Astrocyte (in vitro differentiated cells and primary cell): ENCODE measurements around the gene MRGPRF. TPM values are rescaled to one million over a fixed set of nuclear protein-coding genes. Genes with fewer than 3 reads are reported as not detected.

ENCODE experiments used
- DNase-seq: peaks from one replicate; pipeline ENCODE4 v3.0.0-alpha.2; 2010; ENCODE audit warnings: low read depth
- FAIRE-seq: peaks from 2 replicates; lab custom pipeline; 2011; peaks lifted over from hg19 to GRCh38; lab: Jason Lieb, UNC
- H2AFZ ChIP-seq: 2 replicates; pipeline ENCODE4 v1.6.0; 2012; ENCODE audit warnings: low read depth, low read length, inconsistent platforms
- H3K27ac ChIP-seq: 2 replicates; pipeline ENCODE4 v1.5.1; 2011; ENCODE audit warnings: low read depth, low read length, inconsistent platforms
- H3K27me3 ChIP-seq: 2 replicates; pipeline ENCODE4 v1.6.0; 2011; ENCODE audit warnings: low read length, inconsistent platforms; ENCODE audit not compliant: insufficient read depth
- H3K36me3 ChIP-seq: 2 replicates; pipeline ENCODE4 v1.5.1; 2011; ENCODE audit warnings: low read length, inconsistent platforms; ENCODE audit not compliant: insufficient read depth
- H3K4me1 ChIP-seq: 2 replicates; pipeline ENCODE4 v1.5.1; 2011; ENCODE audit warnings: low read length, inconsistent platforms; ENCODE audit not compliant: insufficient read depth
- H3K4me2 ChIP-seq: 2 replicates; pipeline ENCODE4 v1.6.0; 2012; ENCODE audit warnings: low read length, inconsistent platforms
- H3K4me3 ChIP-seq: 2 replicates; pipeline ENCODE4 v1.5.1; 2011; ENCODE audit warnings: low read depth, mild to moderate bottlenecking, low read length, inconsistent platforms; ENCODE audit not compliant: insufficient read depth
- H3K79me2 ChIP-seq: 2 replicates; pipeline ENCODE4 v1.6.0; 2012; ENCODE audit warnings: mild to moderate bottlenecking, low read length, inconsistent platforms; ENCODE audit not compliant: insufficient read depth
- H3K9ac ChIP-seq: 2 replicates; pipeline ENCODE4 v1.6.0; 2012; ENCODE audit warnings: mild to moderate bottlenecking, low read length, inconsistent platforms
- H3K9me3 ChIP-seq: 2 replicates; pipeline ENCODE4 v1.5.1; 2012; ENCODE audit warnings: low read depth, mild to moderate bottlenecking, low read length, inconsistent platforms; ENCODE audit not compliant: insufficient read depth
- H4K20me1 ChIP-seq: 2 replicates; pipeline ENCODE4 v1.6.0; 2012; ENCODE audit warnings: low read length, inconsistent platforms; ENCODE audit not compliant: insufficient read depth
- H3K27ac Mint-ChIP-seq: one replicate; pipeline ENCODE4 v1.8.0; 2021; ENCODE audit warnings: mild to moderate bottlenecking, mixed read lengths; ENCODE audit not compliant: unreplicated experiment
- H3K27me3 Mint-ChIP-seq: one replicate; pipeline ENCODE4 v1.8.0; 2021; ENCODE audit warnings: low read depth, mixed read lengths; ENCODE audit not compliant: unreplicated experiment
- H3K36me3 Mint-ChIP-seq: one replicate; pipeline ENCODE4 v1.8.0; 2021; ENCODE audit warnings: low read depth, mixed read lengths; ENCODE audit not compliant: unreplicated experiment
- H3K4me1 Mint-ChIP-seq: one replicate; pipeline ENCODE4 v1.8.0; 2021; ENCODE audit warnings: low read depth, mixed read lengths; ENCODE audit not compliant: unreplicated experiment
- H3K4me3 Mint-ChIP-seq: one replicate; pipeline ENCODE4 v1.8.0; 2021; ENCODE audit warnings: mild to moderate bottlenecking, moderate library complexity, mixed read lengths; ENCODE audit not compliant: unreplicated experiment
- H3K9me3 Mint-ChIP-seq: one replicate; pipeline ENCODE4 v1.8.0; 2021; ENCODE audit warnings: mild to moderate bottlenecking, mixed read lengths; ENCODE audit not compliant: unreplicated experiment
- CTCF ChIP-seq: IDR thresholded peaks from 2 replicates; pipeline ENCODE4 v1.5.1; 2011; ENCODE audit warnings: low read depth, mild to moderate bottlenecking, inconsistent platforms, low read length, moderate library complexity; ENCODE audit not compliant: insufficient read depth
- EZH2 ChIP-seq: IDR thresholded peaks from 2 replicates; pipeline ENCODE4 v1.6.1; 2012; ENCODE audit warnings: mild to moderate bottlenecking, low read length, inconsistent platforms; ENCODE audit not compliant: insufficient read depth
- total RNA-seq: library from RNA; stranded (reverse); gene quantifications from 2 replicates; pipeline ENCODE4 v1.2.1, GENCODE V29; 2021

The MRGPRF gene
- total RNA-seq, 1 donor from 2014 or later = 4.1 TPM

GRCh38 chr11:68976563-68976962 lies 36.5 kb downstream of the MRGPRF start:
- H3K9ac ChIP-seq = no peak overlapping the region
- H3K9me3 ChIP-seq = no peaks in the 10 kb centered on the region
- FAIRE-seq (no peak), DNase-seq (no peak)
- no peaks in the 10 kb centered on the region for H3K4me1 ChIP-seq
- no peak for TF ChIP-seq CTCF
- TF ChIP-seq EZH2 = no peak
- H2AFZ ChIP-seq = no peak overlapping the region
- H3K4me3 ChIP-seq = no peak overlapping the region
- H3K4me3 Mint-ChIP-seq = no peak overlapping the region
- H3K4me1 Mint-ChIP-seq = no peaks in the 10 kb centered on the region
- H3K4me2 ChIP-seq = no peak overlapping the region
- no peaks in the 10 kb centered on the region for H3K79me2 ChIP-seq
- no peak overlapping the region for H3K27ac Mint-ChIP-seq
- no peaks in the 10 kb centered on the region for H3K36me3 ChIP-seq
- no peak overlapping the region for H3K27ac ChIP-seq
- peaks cover 21% of the 10 kb centered on the region for H3K27me3 ChIP-seq
- peaks cover 38% of the 10 kb centered on the region for H3K27me3 Mint-ChIP-seq
- H4K20me1 ChIP-seq = no peaks in the 10 kb centered on the region
- no peaks in the 10 kb centered on the region for H3K36me3 Mint-ChIP-seq
- peaks cover 2% of the 10 kb centered on the region for H3K9me3 Mint-ChIP-seq

- Histone ChIP-seq H3K9ac (no peak overlapping the region), H3K79me2 (no peaks in the 10 kb centered on the region), H3K36me3 (no peaks in the 10 kb centered on the region), H3K4me1 (no peaks in the 10 kb centered on the region), H3K9me3 (no peaks in the 10 kb centered on the region), H3K27me3 (peaks cover 22% of the 10 kb centered on the region), H3K27ac (no peak overlapping the region), H3K4me2 (no peak overlapping the region), H3K4me3 (no peak overlapping the region), H4K20me1 (no peaks in the 10 kb centered on the region), H2AFZ (no peak overlapping the region)
- H3K27ac Mint-ChIP-seq = no peak overlapping the region
- H3K9me3 Mint-ChIP-seq = peaks cover 2% of the 10 kb centered on the region
- H3K4me1 Mint-ChIP-seq = no peaks in the 10 kb centered on the region
- no peaks in the 10 kb centered on the region for H3K36me3 Mint-ChIP-seq
- FAIRE-seq = no peak
- no peak overlapping the region for H3K4me3 Mint-ChIP-seq
- no peak for DNase-seq
- TF ChIP-seq EZH2 (no peak), CTCF (no peak)
- H3K27me3 Mint-ChIP-seq = peaks cover 42% of the 10 kb centered on the region
Observed at GRCh38 chr11:68976095-68976494, 37.0 kb downstream of the MRGPRF start.

DNA sequence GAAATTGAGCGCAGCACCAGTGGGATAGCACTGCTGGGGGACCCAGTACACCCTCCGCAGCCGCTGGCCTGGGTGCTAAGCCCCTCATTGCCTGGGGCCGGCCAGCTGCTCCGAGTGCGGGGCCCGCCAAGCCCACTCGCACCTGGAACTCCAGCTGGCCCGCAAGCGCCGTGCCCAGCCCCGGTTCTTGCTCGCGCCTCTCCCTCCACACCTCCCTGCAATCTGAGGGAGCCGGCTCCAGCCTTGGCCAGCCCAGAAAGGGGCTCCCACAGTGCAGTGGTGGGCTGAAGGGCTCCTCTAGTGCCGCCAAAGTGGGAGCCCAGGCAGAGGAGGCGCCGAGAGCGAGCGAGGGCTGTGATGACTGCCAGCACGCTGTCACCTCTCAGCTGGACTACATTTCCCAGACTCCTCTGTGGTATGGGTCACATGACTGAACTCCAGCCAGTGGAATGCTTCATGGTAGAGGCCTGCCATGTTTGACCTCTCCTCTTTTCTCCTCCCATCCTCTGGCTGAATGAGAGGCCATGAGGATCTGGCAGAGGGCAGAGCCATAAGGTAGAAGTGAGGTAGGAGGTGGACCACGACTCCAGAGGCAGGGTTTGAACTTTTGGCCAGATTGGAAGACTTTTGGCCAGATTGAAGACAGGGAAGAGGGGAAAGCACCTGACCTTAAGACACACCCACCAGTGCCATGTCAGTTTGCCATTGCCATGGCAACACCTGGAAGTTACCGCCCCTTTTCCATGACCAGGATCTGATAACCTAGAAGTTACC lies 38.4 kb downstream of the MRGPRF start:
- peaks cover 2% of the 10 kb centered on the region for H3K9me3 Mint-ChIP-seq

More for the DNA sequence above, 38.4 kb downstream of the MRGPRF start:
- no peaks in the 10 kb centered on the region for H3K36me3 ChIP-seq
- DNase-seq = no peak
- FAIRE-seq = no peak
- TF ChIP-seq EZH2 (no peak), CTCF (no peak)
- Mint-ChIP-seq H3K4me1 (no peaks in the 10 kb centered on the region), H3K27ac (no peak overlapping the region), H3K4me3 (no peak overlapping the region), H3K27me3 (peaks cover 44% of the 10 kb centered on the region), H3K36me3 (no peaks in the 10 kb centered on the region)
- no peaks in the 10 kb centered on the region for H3K4me1 ChIP-seq
- peaks cover 30% of the 10 kb centered on the region for H3K27me3 ChIP-seq
- H3K4me2 ChIP-seq = no peak overlapping the region
- H3K4me3 ChIP-seq = no peak overlapping the region
- H3K9ac ChIP-seq = no peak overlapping the region
- H4K20me1 ChIP-seq = no peaks in the 10 kb centered on the region
- no peaks in the 10 kb centered on the region for H3K9me3 ChIP-seq
- no peak overlapping the region for H2AFZ ChIP-seq
- no peaks in the 10 kb centered on the region for H3K79me2 ChIP-seq
- no peak overlapping the region for H3K27ac ChIP-seq
